K562 (cell line): Measurements from ENCODE around the gene VGLL1.

ENCODE experiments used
- AFF4 ChIP-seq: sonication (generic); formaldehyde crosslinking; IDR thresholded peaks from 2 replicates; pipeline ENCODE4 v1.8.0; 2023; ENCODE audit warnings: mild to moderate bottlenecking, missing genetic modification reagents
- CTCF ChIP-seq, 3 experiments: IDR thresholded peaks in 2 of 3; conservative IDR thresholded peaks in 1 of 3; 2 replicates each; pipeline ENCODE4 v1.5.1; 2011 to 2012; ENCODE audit warnings: low read length in 3 of 3, mild to moderate bottlenecking in 3 of 3, control low read depth in 2 of 3, improper control_type of control experiment in 1 of 3, inconsistent platforms in 1 of 3, low read depth in 1 of 3, mixed read lengths in 1 of 3, moderate library complexity in 1 of 3; ENCODE audit not compliant: insufficient read depth in 2 of 3
- GTF2A2 ChIP-seq: IDR thresholded peaks from 2 replicates; pipeline ENCODE4 v1.6.1; 2016; ENCODE audit warnings: mild to moderate bottlenecking, missing genetic modification characterization, missing compliant biosample characterization
- GTF2F1 ChIP-seq: IDR thresholded peaks from 2 replicates; pipeline ENCODE4 v1.6.1; 2011; ENCODE audit warnings: low read depth, low read length, improper control_type of control experiment
- SMC3 ChIP-seq: conservative IDR thresholded peaks from 2 replicates; pipeline ENCODE4 v1.6.1; 2011; ENCODE audit warnings: low read depth, low read length, improper control_type of control experiment; ENCODE audit not compliant: insufficient read depth
- SREBF2 ChIP-seq: sonication (generic); formaldehyde crosslinking; IDR thresholded peaks from 2 replicates; pipeline ENCODE4 v1.4.0; 2020; ENCODE audit warnings: mild to moderate bottlenecking, missing genetic modification reagents
- TFAP4 ChIP-seq: sonication (generic); formaldehyde crosslinking; IDR thresholded peaks from 2 replicates; pipeline ENCODE4 v1.8.0; 2022; ENCODE audit warnings: missing genetic modification reagents, mild to moderate bottlenecking, moderate library complexity, borderline replicate concordance
- ZNF224 ChIP-seq: sonication (generic); formaldehyde crosslinking; IDR thresholded peaks from 2 replicates; pipeline ENCODE4 v1.8.0; 2022; ENCODE audit warnings: mild to moderate bottlenecking, missing genetic modification reagents
- ZNF668 ChIP-seq: fragments of 250-450 bp; sonication (Bioruptor Pico); IDR thresholded peaks from 2 replicates; pipeline ENCODE4 v1.8.0; 2022; ENCODE audit warnings: mild to moderate bottlenecking, inconsistent platforms

- TF ChIP-seq TFAP4 (CRISPR knock-in tag): no peak
- TF ChIP-seq SMC3: no peak
- TF ChIP-seq GTF2F1: no peak
- no peak for TF ChIP-seq SREBF2
- no peak for TF ChIP-seq ZNF668 (CRISPR knock-in tag)
- no peak for TF ChIP-seq CTCF (IDR thresholded peaks at IDR 0.05 in 2 of 3, conservative IDR thresholded peaks at IDR 0.05 in 1 of 3; ENCODE audit: insufficient read depth in 2 of 3, low read depth in 1 of 3, low read length in 3 of 3)
- no peak for TF ChIP-seq ZNF224 (CRISPR knock-in tag)
- no peak for TF ChIP-seq AFF4 (CRISPR knock-in tag)
- no peak for TF ChIP-seq GTF2A2 (tag)
These were observed 17.2 kb downstream of the VGLL1 start for GRCh38 chrX:136549226-136549625.
